Stimulated activated memory B cell treated with anti-CD40 and anti-IgM and Interleukin-4, amounts not matched to agents 10 μg/mL and 1 μg/mL and 100 μg/mL, for 72 hours (primary cell): Measurements from ENCODE around the gene NME2.

Experiments used
- ATAC-seq: fragments of 150-1000 bp; cut with Tn5 transposase; 2 replicates; pipeline ENCODE4 v1.10.0; 2021
- H3K27ac Mint-ChIP-seq: one replicate; pipeline ENCODE4 v1.8.0; 2022; ENCODE audit warnings: mild to moderate bottlenecking, mixed read lengths
- H3K27me3 Mint-ChIP-seq: one replicate; pipeline ENCODE4 v1.8.0; 2022; ENCODE audit warnings: mixed read lengths
- H3K36me3 Mint-ChIP-seq: one replicate; pipeline ENCODE4 v1.8.0; 2022; ENCODE audit warnings: mixed read lengths
- H3K4me1 Mint-ChIP-seq: one replicate; pipeline ENCODE4 v1.8.0; 2022; ENCODE audit warnings: mixed read lengths
- H3K4me3 Mint-ChIP-seq: one replicate; pipeline ENCODE4 v1.8.0; 2022; ENCODE audit warnings: mild to moderate bottlenecking, moderate library complexity, mixed read lengths
- H3K9me3 Mint-ChIP-seq: one replicate; pipeline ENCODE4 v1.8.0; 2022; ENCODE audit warnings: mixed read lengths

NME2 gene

DNA sequence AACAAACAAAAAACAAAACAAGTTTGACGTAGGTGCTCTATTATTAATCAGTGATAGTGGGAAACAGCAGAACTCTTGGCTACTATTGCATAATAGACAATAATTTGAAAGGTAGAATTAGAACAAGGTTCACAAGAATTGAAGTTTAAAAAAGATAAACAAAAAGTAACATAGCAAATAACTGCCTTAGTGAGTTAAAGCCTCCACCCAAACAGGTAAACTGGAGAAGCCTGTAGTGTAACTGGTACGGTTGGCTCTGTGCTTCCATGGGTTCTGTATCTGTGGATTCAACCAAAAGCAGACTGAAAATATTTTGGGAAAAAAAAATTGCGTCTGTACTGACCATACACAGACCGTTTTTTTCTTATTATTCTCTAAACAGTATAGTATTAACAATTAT lies 55.1 kb downstream of the NME2 start:
- H3K36me3 Mint-ChIP-seq, result peaks cover 39% of the 10 kb centered on the region
- H3K4me3 Mint-ChIP-seq, result no peak overlapping the region
- H3K27me3 Mint-ChIP-seq, result no peaks in the 10 kb centered on the region
- H3K9me3 Mint-ChIP-seq, result no peaks in the 10 kb centered on the region
- H3K4me1 Mint-ChIP-seq, result peaks cover 21% of the 10 kb centered on the region
- no peak for ATAC-seq
- H3K27ac Mint-ChIP-seq, result no peak overlapping the region
